GM12874 (cell line): ENCODE measurements around the gene SLC12A5.

Source experiments
- TF ChIP-seq, protein P1 (sequence below): IDR thresholded peaks from 2 replicates; pipeline ENCODE4 v1.5.1; 2011; ENCODE audit warnings: low read depth, mild to moderate bottlenecking, control low read depth, low read length, moderate library complexity; ENCODE audit not compliant: insufficient read depth

Gene SLC12A5

GRCh38 chr20:46102940-46103339 is 73.9 kb downstream of the SLC12A5 start:
- TF ChIP-seq, protein P1, sequence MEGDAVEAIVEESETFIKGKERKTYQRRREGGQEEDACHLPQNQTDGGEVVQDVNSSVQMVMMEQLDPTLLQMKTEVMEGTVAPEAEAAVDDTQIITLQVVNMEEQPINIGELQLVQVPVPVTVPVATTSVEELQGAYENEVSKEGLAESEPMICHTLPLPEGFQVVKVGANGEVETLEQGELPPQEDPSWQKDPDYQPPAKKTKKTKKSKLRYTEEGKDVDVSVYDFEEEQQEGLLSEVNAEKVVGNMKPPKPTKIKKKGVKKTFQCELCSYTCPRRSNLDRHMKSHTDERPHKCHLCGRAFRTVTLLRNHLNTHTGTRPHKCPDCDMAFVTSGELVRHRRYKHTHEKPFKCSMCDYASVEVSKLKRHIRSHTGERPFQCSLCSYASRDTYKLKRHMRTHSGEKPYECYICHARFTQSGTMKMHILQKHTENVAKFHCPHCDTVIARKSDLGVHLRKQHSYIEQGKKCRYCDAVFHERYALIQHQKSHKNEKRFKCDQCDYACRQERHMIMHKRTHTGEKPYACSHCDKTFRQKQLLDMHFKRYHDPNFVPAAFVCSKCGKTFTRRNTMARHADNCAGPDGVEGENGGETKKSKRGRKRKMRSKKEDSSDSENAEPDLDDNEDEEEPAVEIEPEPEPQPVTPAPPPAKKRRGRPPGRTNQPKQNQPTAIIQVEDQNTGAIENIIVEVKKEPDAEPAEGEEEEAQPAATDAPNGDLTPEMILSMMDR = no peak

- TF ChIP-seq, protein P1 = no peak
Observed at GRCh38 chr20:46104262-46104661, 75.2 kb downstream of the SLC12A5 start.

GRCh38 chr20:46107061-46107460 is 78.0 kb downstream of the SLC12A5 start:
- TF ChIP-seq, protein P1 = no peak

DNA sequence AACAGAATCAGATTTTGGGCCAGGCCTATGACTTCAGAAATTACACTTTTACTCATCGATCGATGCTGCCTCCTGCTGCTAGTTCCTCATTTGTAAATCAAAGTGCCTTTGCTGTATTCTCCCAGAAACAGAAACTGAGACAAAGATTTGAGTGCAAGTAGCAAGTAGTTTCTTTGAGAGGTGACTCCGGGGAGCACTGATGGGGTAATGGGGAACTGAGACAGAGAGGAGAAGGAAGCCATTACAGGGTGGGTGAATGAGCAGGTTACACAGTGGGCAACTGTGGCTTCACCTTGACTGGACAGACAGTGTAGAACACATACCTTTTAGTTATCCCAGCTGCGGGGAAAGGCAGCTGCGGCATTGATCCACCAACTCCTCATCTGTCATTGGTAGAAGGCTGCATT is 79.4 kb downstream of the SLC12A5 start:
- TF ChIP-seq, protein P1 = no peak

GRCh38 chr20:46108976-46109375 is 80.0 kb downstream of the SLC12A5 start:
- TF ChIP-seq, protein P1 = no peak
